ENCODE measurements around the gene IL13RA2.

- no peak for TF ChIP-seq CTCF (conservative IDR thresholded peaks at IDR 0.05; ENCODE audit: low read depth, low read length)
- no peak for TF ChIP-seq EZH2 (IDR thresholded peaks at IDR 0.05; ENCODE audit: low read length, unreplicated experiment)
- TF ChIP-seq EZH2phosphoT487 (IDR thresholded peaks at IDR 0.05; ENCODE audit: borderline replicate concordance, low read length) = no peak
These were observed 6.0 kb downstream of the IL13RA2 start for GRCh38 chrX:115011428-115011827.
